ENCODE data around the gene MLLT3.

The MLLT3 gene

GRCh38 chr9:20474496-20474895 is 147.8 kb downstream of the MLLT3 start:
- DNase-seq (ENCODE audit: low read depth) = no peak

GRCh38 chr9:20473515-20474013 is 148.7 kb downstream of the MLLT3 start:
- no peak for DNase-seq (ENCODE audit: low read depth)

- no peak for DNase-seq (ENCODE audit: low read depth)
These were observed 149.8 kb downstream of the MLLT3 start for GRCh38 chr9:20472342-20473045.

GRCh38 chr9:20466328-20467008 is 155.8 kb downstream of the MLLT3 start:
- DNase-seq (ENCODE audit: low read depth) = no peak

GRCh38 chr9:20464242-20464641 is 158.1 kb downstream of the MLLT3 start:
- DNase-seq (ENCODE audit: low read depth) = no peak

GRCh38 chr9:20463823-20464222 is 158.5 kb downstream of the MLLT3 start:
- DNase-seq (ENCODE audit: low read depth) = no peak

GRCh38 chr9:20462410-20462809 is 159.9 kb downstream of the MLLT3 start:
- no peak for DNase-seq (ENCODE audit: low read depth)

GRCh38 chr9:20447291-20447690 is 175.0 kb downstream of the MLLT3 start:
- DNase-seq (ENCODE audit: low read depth) = no peak

GRCh38 chr9:20446248-20446647 is 176.1 kb downstream of the MLLT3 start:
- DNase-seq (ENCODE audit: low read depth) = no peak

- no peak for DNase-seq (ENCODE audit: low read depth)
These were observed 179.6 kb downstream of the MLLT3 start for GRCh38 chr9:20442461-20443319.

GRCh38 chr9:20441711-20442423 is 180.4 kb downstream of the MLLT3 start:
- DNase-seq (ENCODE audit: low read depth) = no peak

GRCh38 chr9:20441166-20441565 is 181.1 kb downstream of the MLLT3 start:
- no peak for DNase-seq (ENCODE audit: low read depth)

GRCh38 chr9:20437476-20437875 is 184.8 kb downstream of the MLLT3 start:
- DNase-seq (ENCODE audit: low read depth) = no peak

GRCh38 chr9:20436476-20437195 is 185.7 kb downstream of the MLLT3 start:
- DNase-seq (ENCODE audit: low read depth) = no peak

GRCh38 chr9:20428976-20429375 is 193.3 kb downstream of the MLLT3 start:
- DNase-seq (ENCODE audit: low read depth) = no peak

GRCh38 chr9:20427359-20427758 is 194.9 kb downstream of the MLLT3 start:
- no peak for DNase-seq (ENCODE audit: low read depth)

- DNase-seq (ENCODE audit: low read depth) = no peak
These were observed 196.3 kb downstream of the MLLT3 start for GRCh38 chr9:20426019-20426418.

- no peak for DNase-seq (ENCODE audit: low read depth)
These were observed 202.8 kb downstream of the MLLT3 start for GRCh38 chr9:20419533-20419932.

- no peak for DNase-seq (ENCODE audit: low read depth)
These were observed 203.8 kb downstream of the MLLT3 start for GRCh38 chr9:20418485-20418884.

GRCh38 chr9:20417373-20418080 is 204.8 kb downstream of the MLLT3 start:
- no peak for DNase-seq (ENCODE audit: low read depth)

GRCh38 chr9:20414150-20414549 is 208.1 kb downstream of the MLLT3 start:
- DNase-seq (ENCODE audit: low read depth) = no peak

All from stimulated activated CD8-positive, alpha-beta memory T cell treated with anti-CD3 and anti-CD28 coated beads, Interleukin-15, amount 100 ng/mL, for 24 hours (primary cell).